DND-41 (cell line): Measurements from ENCODE around the gene TTR.
A peak's percentile ranks its signal among the peaks of the same experiment; 100 is the strongest.

Source experiments
- ATAC-seq: fragments of 200-7000 bp; cut with Tn5 transposase; 3 replicates; pipeline ENCODE4 v1.9.1; 2021; ENCODE audit warnings: low read depth; ENCODE audit not compliant: insufficient read depth
- DNase-seq: peaks from one replicate; pipeline ENCODE4 v3.0.0-alpha.2; 2020
- H2AFZ ChIP-seq: 2 replicates; pipeline ENCODE4 v1.6.0; 2012; ENCODE audit warnings: low read depth, low read length
- H3K27ac ChIP-seq: 2 replicates; pipeline ENCODE4 v1.5.1; 2012; ENCODE audit warnings: low read length, inconsistent platforms
- H3K27me3 ChIP-seq: fragments of 200-600 bp; sonication (generic); 2 replicates; pipeline ENCODE4 v1.6.0; 2012; ENCODE audit warnings: low read length, mild to moderate bottlenecking, inconsistent platforms; ENCODE audit not compliant: insufficient read depth, poor library complexity
- H3K36me3 ChIP-seq: 2 replicates; pipeline ENCODE4 v1.5.1; 2012; ENCODE audit warnings: low read length, inconsistent platforms; ENCODE audit not compliant: insufficient read depth
- H3K4me1 ChIP-seq: 2 replicates; pipeline ENCODE4 v1.5.1; 2012; ENCODE audit warnings: mild to moderate bottlenecking, low read length; ENCODE audit not compliant: insufficient read depth
- H3K4me2 ChIP-seq: 2 replicates; pipeline ENCODE4 v1.6.0; 2012; ENCODE audit warnings: mild to moderate bottlenecking, moderate library complexity, low read length, inconsistent platforms; ENCODE audit not compliant: insufficient read depth
- H3K4me3 ChIP-seq, 2 experiments: fragments of 200-600 bp in 1 of 2; shearing (Covaris generic) in 1 of 2; 2 replicates each; pipeline ENCODE4 v1.5.1; 2012 to 2016; ENCODE audit warnings: inconsistent platforms in 2 of 2, low read length in 2 of 2, mild to moderate bottlenecking in 2 of 2, low read depth in 1 of 2, moderate library complexity in 1 of 2
- H3K79me2 ChIP-seq: 2 replicates; pipeline ENCODE4 v1.6.0; 2012; ENCODE audit warnings: low read length, inconsistent platforms; ENCODE audit not compliant: insufficient read depth
- H3K9ac ChIP-seq: 2 replicates; pipeline ENCODE4 v1.6.0; 2012; ENCODE audit warnings: low read depth, mild to moderate bottlenecking, inconsistent platforms, low read length, moderate library complexity
- H3K9me3 ChIP-seq: 2 replicates; pipeline ENCODE4 v1.5.1; 2012; ENCODE audit warnings: low read length, moderate library complexity, mild to moderate bottlenecking, inconsistent platforms; ENCODE audit not compliant: insufficient read depth, severe bottlenecking
- H4K20me1 ChIP-seq: 2 replicates; pipeline ENCODE4 v1.6.0; 2012; ENCODE audit warnings: low read length; ENCODE audit not compliant: insufficient read depth
- EZH2 ChIP-seq: IDR thresholded peaks from 3 replicates; pipeline ENCODE4 v1.6.1; 2012; ENCODE audit warnings: borderline replicate concordance, low read depth, mild to moderate bottlenecking, moderate library complexity, low read length, inconsistent platforms; ENCODE audit not compliant: severe bottlenecking
- TF ChIP-seq, protein P1 (sequence below): IDR thresholded peaks from 2 replicates; pipeline ENCODE4 v1.5.1; 2012; ENCODE audit warnings: borderline replicate concordance, low read length, moderate library complexity, mild to moderate bottlenecking; ENCODE audit not compliant: poor library complexity, severe bottlenecking; ENCODE audit errors: extremely low read depth

Gene TTR

GRCh38 chr18:31646332-31647126 is 54.9 kb downstream of the TTR start:
- no peak overlapping the region for H2AFZ ChIP-seq
- H3K4me1 ChIP-seq, result no peaks in the 10 kb centered on the region
- no peak overlapping the region for H3K4me2 ChIP-seq
- no peak overlapping the region for H3K4me3 ChIP-seq
- no peak for TF ChIP-seq EZH2
- TF ChIP-seq, protein P1, sequence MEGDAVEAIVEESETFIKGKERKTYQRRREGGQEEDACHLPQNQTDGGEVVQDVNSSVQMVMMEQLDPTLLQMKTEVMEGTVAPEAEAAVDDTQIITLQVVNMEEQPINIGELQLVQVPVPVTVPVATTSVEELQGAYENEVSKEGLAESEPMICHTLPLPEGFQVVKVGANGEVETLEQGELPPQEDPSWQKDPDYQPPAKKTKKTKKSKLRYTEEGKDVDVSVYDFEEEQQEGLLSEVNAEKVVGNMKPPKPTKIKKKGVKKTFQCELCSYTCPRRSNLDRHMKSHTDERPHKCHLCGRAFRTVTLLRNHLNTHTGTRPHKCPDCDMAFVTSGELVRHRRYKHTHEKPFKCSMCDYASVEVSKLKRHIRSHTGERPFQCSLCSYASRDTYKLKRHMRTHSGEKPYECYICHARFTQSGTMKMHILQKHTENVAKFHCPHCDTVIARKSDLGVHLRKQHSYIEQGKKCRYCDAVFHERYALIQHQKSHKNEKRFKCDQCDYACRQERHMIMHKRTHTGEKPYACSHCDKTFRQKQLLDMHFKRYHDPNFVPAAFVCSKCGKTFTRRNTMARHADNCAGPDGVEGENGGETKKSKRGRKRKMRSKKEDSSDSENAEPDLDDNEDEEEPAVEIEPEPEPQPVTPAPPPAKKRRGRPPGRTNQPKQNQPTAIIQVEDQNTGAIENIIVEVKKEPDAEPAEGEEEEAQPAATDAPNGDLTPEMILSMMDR, result no peak
- H3K79me2 ChIP-seq, result no peaks in the 10 kb centered on the region
- ATAC-seq (peak; percentile 60; the same call in 2 of the 3 replicates), DNase-seq (no peak)
- H4K20me1 ChIP-seq, result peaks cover 3% of the 10 kb centered on the region; the same call in 1 of the 2 replicates
- H3K27ac ChIP-seq, result no peak overlapping the region
- no peaks in the 10 kb centered on the region for H3K27me3 ChIP-seq
- peaks cover 6% of the 10 kb centered on the region; the same call in 1 of the 2 replicates for H3K36me3 ChIP-seq
- H3K9ac ChIP-seq, result no peak overlapping the region
- H3K9me3 ChIP-seq, result no peaks in the 10 kb centered on the region

GRCh38 chr18:31647127-31647753 is 55.6 kb downstream of the TTR start:
- peaks cover 6% of the 10 kb centered on the region; the same call in 1 of the 2 replicates for H3K36me3 ChIP-seq
- no peak overlapping the region for H3K4me2 ChIP-seq
- ATAC-seq (no peak), DNase-seq (no peak)
- H3K79me2 ChIP-seq, result no peaks in the 10 kb centered on the region
- no peaks in the 10 kb centered on the region for H3K9me3 ChIP-seq
- H2AFZ ChIP-seq, result no peak overlapping the region
- H3K27ac ChIP-seq, result no peak overlapping the region
- no peaks in the 10 kb centered on the region for H3K27me3 ChIP-seq
- no peaks in the 10 kb centered on the region for H3K4me1 ChIP-seq
- no peak overlapping the region for H3K4me3 ChIP-seq
- peaks cover 3% of the 10 kb centered on the region; the same call in 1 of the 2 replicates for H4K20me1 ChIP-seq
- TF ChIP-seq EZH2, result no peak
- TF ChIP-seq, protein P1, result no peak
- no peak overlapping the region for H3K9ac ChIP-seq
